Breast epithelium (tissue), 4 donors: Measurements from ENCODE around the gene KLHDC4. TPM values are rescaled to one million over a fixed set of nuclear protein-coding genes. Genes with fewer than 3 reads are reported as not detected.

Experiments
- DNase-seq, 2 donors: peaks; one replicate each; pipeline ENCODE4 v3.0.0-alpha.2; 2019; ENCODE audit warnings: low spot score in 2 of 2
- H3K27ac ChIP-seq, 2 donors: fragments of 200-600 bp; sonication (generic) in 1 of 2; one replicate each; pipeline ENCODE4 v1.5.1; 2016 to 2019; ENCODE audit warnings: mild to moderate bottlenecking in 1 of 2
- H3K27me3 ChIP-seq, 2 donors: fragments of 200-600 bp; sonication (generic) in 1 of 2; one replicate each; pipeline versions ENCODE4 v1.5.1 to v1.6.0; 2017 to 2019; ENCODE audit warnings: control low read depth in 1 of 2, mild to moderate bottlenecking in 1 of 2
- H3K36me3 ChIP-seq: fragments of 200-600 bp; one replicate; pipeline ENCODE4 v1.5.1; 2019
- H3K4me1 ChIP-seq, 2 donors: fragments of 200-600 bp; sonication (generic); one replicate each; pipeline ENCODE4 v1.5.1; 2016 to 2019; ENCODE audit warnings: control low read depth in 1 of 2
- H3K4me3 ChIP-seq, 3 donors: fragments of 200-600 bp; sonication (generic); 1 replicate in 2 of 3; 2 replicates in 1 of 3; pipeline ENCODE4 v1.5.1; 2016 to 2019; ENCODE audit warnings: mild to moderate bottlenecking in 3 of 3, moderate library complexity in 2 of 3
- H3K9me3 ChIP-seq, 2 donors: fragments of 200-600 bp; sonication (generic) in 1 of 2; one replicate each; pipeline ENCODE4 v1.5.1; 2016 to 2019; ENCODE audit warnings: control low read depth in 1 of 2
- POLR2A ChIP-seq: fragments of 450-650 bp; IDR thresholded peaks from one replicate; pipeline ENCODE4 v1.6.1; 2016; ENCODE audit warnings: antibody characterized with exemption, mild to moderate bottlenecking, moderate library complexity
- POLR2AphosphoS5 ChIP-seq, 3 donors: sonication (generic); formaldehyde crosslinking; IDR thresholded peaks; one replicate each; pipeline ENCODE4 v1.6.1; 2017; ENCODE audit warnings: antibody characterized with exemption in 3 of 3
- intact Hi-C: fragments of 100-400 bp; cut with DNase I; formaldehyde crosslinking; loops from one replicate; pipeline ENCODE4 v1.15.1; 2023; ENCODE audit warnings: low total_unique reads
- total RNA-seq, 3 donors: library from RNA; depleted of rRNA; stranded (reverse); fragments of >200 nt; gene quantifications; one replicate each; pipeline ENCODE4 v1.1.0, GENCODE V29; 2016
- TF ChIP-seq, protein P1 (sequence below), 3 donors: fragments of 450-650 bp; IDR thresholded peaks; one replicate each; pipeline ENCODE4 v1.5.1; 2016 to 2017; ENCODE audit warnings: antibody characterized with exemption in 3 of 3, mild to moderate bottlenecking in 3 of 3, moderate library complexity in 3 of 3

The KLHDC4 gene
- total RNA-seq, 3 donors from 2014 or later, result 25.9 to 35.6 (median 32.4) TPM

DNA sequence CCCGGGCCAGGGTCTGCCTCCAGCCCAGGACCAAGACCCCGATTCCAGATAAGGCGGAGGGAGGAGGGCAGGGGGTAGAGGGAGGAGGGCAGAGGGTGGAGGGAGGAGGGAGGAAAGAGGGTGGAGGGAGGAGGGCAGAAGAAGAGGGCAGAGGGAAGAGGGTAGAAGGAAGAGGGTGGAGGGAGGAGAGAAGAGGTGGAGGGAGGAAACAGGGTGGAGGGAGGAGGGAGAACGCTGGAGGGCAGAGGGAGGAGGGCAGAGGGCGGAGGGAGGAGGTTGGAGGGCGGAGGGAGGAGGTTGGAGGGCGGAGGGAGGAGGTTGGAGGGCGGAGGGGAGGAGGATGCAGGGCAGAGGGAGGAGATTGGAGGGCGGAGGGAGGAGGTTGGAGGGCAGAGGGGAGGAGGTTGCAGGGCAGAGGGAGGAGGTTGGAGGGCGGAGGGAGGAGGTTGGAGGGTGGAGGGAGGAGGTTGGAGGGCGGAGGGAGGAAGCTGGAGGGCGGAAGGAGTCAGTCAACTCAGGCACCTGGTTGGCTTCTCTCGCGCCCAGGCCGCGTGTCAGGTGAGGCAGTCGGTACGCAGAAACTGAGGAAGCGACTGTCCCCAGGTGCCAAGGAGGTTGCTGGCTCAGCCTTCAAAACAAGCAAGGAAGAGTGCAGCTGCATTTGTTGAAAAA is 65.2 kb downstream of the KLHDC4 start:
- H3K9me3 ChIP-seq, result no peaks in the 10 kb centered on the region
- TF ChIP-seq POLR2A, result no peak
- no peak for TF ChIP-seq POLR2AphosphoS5 (IDR thresholded peaks at IDR 0.05)
- TF ChIP-seq, protein P1, sequence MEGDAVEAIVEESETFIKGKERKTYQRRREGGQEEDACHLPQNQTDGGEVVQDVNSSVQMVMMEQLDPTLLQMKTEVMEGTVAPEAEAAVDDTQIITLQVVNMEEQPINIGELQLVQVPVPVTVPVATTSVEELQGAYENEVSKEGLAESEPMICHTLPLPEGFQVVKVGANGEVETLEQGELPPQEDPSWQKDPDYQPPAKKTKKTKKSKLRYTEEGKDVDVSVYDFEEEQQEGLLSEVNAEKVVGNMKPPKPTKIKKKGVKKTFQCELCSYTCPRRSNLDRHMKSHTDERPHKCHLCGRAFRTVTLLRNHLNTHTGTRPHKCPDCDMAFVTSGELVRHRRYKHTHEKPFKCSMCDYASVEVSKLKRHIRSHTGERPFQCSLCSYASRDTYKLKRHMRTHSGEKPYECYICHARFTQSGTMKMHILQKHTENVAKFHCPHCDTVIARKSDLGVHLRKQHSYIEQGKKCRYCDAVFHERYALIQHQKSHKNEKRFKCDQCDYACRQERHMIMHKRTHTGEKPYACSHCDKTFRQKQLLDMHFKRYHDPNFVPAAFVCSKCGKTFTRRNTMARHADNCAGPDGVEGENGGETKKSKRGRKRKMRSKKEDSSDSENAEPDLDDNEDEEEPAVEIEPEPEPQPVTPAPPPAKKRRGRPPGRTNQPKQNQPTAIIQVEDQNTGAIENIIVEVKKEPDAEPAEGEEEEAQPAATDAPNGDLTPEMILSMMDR (IDR thresholded peaks at IDR 0.05), result no peak
- no peaks in the 10 kb centered on the region for H3K27me3 ChIP-seq
- intact Hi-C loops, result no loop called here
- H3K4me3 ChIP-seq, result no peak overlapping the region
- H3K27ac ChIP-seq, result no peak overlapping the region
- no peaks in the 10 kb centered on the region for H3K36me3 ChIP-seq
- no peak for DNase-seq
- H3K4me1 ChIP-seq, result no peaks in the 10 kb centered on the region

- intact Hi-C loops, result no loop called here
- Histone ChIP-seq H3K36me3 (no peaks in the 10 kb centered on the region), H3K27me3 (no peaks in the 10 kb centered on the region)
Observed at GRCh38 chr16:87698676-87699199, 67.0 kb downstream of the KLHDC4 start.

GRCh38 chr16:87698241-87698640 is 67.5 kb downstream of the KLHDC4 start:
- Histone ChIP-seq H3K36me3 (no peaks in the 10 kb centered on the region), H3K27me3 (no peaks in the 10 kb centered on the region), H3K27ac (no peak overlapping the region), H3K4me3 (no peak overlapping the region), H3K4me1 (no peaks in the 10 kb centered on the region), H3K9me3 (no peaks in the 10 kb centered on the region)
- no peak for DNase-seq
- TF ChIP-seq, protein P1 (IDR thresholded peaks at IDR 0.05), result no peak
- no peak for TF ChIP-seq POLR2A
- intact Hi-C loops, result no loop called here

More at GRCh38 chr16:87698676-87699199, 67.0 kb downstream of the KLHDC4 start:
- DNase-seq, result no peak
- TF ChIP-seq, protein P1 (IDR thresholded peaks at IDR 0.05), result no peak
- TF ChIP-seq POLR2A (no peak), POLR2AphosphoS5 (IDR thresholded peaks at IDR 0.05) (no peak)
- H3K27ac ChIP-seq, result no peak overlapping the region
- no peaks in the 10 kb centered on the region for H3K4me1 ChIP-seq
- H3K9me3 ChIP-seq, result no peaks in the 10 kb centered on the region
- no peak overlapping the region for H3K4me3 ChIP-seq

DNA sequence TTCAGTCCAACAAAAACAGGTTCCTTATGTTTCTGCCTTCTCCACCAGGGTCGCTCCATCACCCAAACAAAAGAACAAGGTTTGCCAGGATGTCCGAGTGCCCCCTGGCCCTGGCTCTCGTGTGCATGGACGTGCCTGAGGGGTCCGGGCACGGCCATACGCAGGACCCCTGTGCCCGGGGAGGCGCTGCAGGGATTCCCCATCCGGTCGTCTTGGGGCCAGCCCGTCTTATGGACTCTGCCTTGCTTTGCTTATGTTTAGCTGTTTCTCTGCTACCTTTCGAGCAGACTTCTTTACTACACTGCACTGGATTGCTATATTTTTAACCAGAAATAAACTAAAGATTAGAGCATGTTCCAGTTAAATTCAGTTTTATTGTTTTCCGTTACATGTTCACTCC is 68.0 kb downstream of the KLHDC4 start:
- intact Hi-C loops, result no loop called here
- no peaks in the 10 kb centered on the region for H3K27me3 ChIP-seq
- no peaks in the 10 kb centered on the region for H3K9me3 ChIP-seq
- no peak for DNase-seq
- no peak overlapping the region for H3K4me3 ChIP-seq
- H3K4me1 ChIP-seq, result no peaks in the 10 kb centered on the region
- no peaks in the 10 kb centered on the region for H3K36me3 ChIP-seq
- no peak overlapping the region for H3K27ac ChIP-seq
- TF ChIP-seq POLR2AphosphoS5 (IDR thresholded peaks at IDR 0.05) (no peak), POLR2A (no peak)
- TF ChIP-seq, protein P1 (IDR thresholded peaks at IDR 0.05), result no peak

- intact Hi-C loops, result no loop called here
- Histone ChIP-seq H3K9me3 (no peaks in the 10 kb centered on the region), H3K4me3 (no peak overlapping the region), H3K27ac (no peak overlapping the region), H3K36me3 (no peaks in the 10 kb centered on the region), H3K27me3 (no peaks in the 10 kb centered on the region), H3K4me1 (no peaks in the 10 kb centered on the region)
- no peak for DNase-seq
- TF ChIP-seq POLR2AphosphoS5 (IDR thresholded peaks at IDR 0.05) (no peak), POLR2A (no peak)
- TF ChIP-seq, protein P1 (IDR thresholded peaks at IDR 0.05), result no peak
Observed at GRCh38 chr16:87697256-87697655, 68.5 kb downstream of the KLHDC4 start.
